Activated naive CD4-positive, alpha-beta T cell treated with anti-CD3 and anti-CD28 coated beads for 36 hours (primary cell): Measurements from ENCODE around the gene FBXO11. TPM values are rescaled to one million over a fixed set of nuclear protein-coding genes. Genes with fewer than 3 reads are reported as not detected.
"Not testable (repeated sequence)": the region's sequence is repeated elsewhere in the genome, so short reads cannot be mapped to it uniquely, and the experiment has no call there.

ENCODE experiments used
- CTCF ChIA-PET: fragments of 350-600 bp; sonication (Branson Sonifier 250); formaldehyde crosslinking; loops from one replicate; lab custom pipeline; 2021; ENCODE audit warnings: antibody characterized with exemption; lab: Charles Lee
- DNase-seq: peaks from one replicate; pipeline ENCODE4 v3.0.0-alpha.2; 2020
- H3K27ac Mint-ChIP-seq: one replicate; pipeline ENCODE4 v1.8.0; 2021; ENCODE audit warnings: mild to moderate bottlenecking, mixed read lengths
- H3K27me3 Mint-ChIP-seq: one replicate; pipeline ENCODE4 v1.8.0; 2021; ENCODE audit warnings: low read depth, mixed read lengths
- H3K36me3 Mint-ChIP-seq: one replicate; pipeline ENCODE4 v1.8.0; 2021; ENCODE audit warnings: low read depth, mixed read lengths
- H3K4me1 Mint-ChIP-seq: one replicate; pipeline ENCODE4 v1.8.0; 2021; ENCODE audit warnings: low read depth, mixed read lengths
- H3K4me3 Mint-ChIP-seq: one replicate; pipeline ENCODE4 v1.8.0; 2021; ENCODE audit warnings: mild to moderate bottlenecking, moderate library complexity, mixed read lengths
- H3K9me3 Mint-ChIP-seq: one replicate; pipeline ENCODE4 v1.8.0; 2021; ENCODE audit warnings: mixed read lengths
- intact Hi-C: fragments of 100-400 bp; cut with micrococcal nuclease; formaldehyde crosslinking; loops from one replicate; pipeline ENCODE4 v1.15.1; 2023
- total RNA-seq, 2 experiments: library from RNA; stranded (reverse); gene quantifications; one replicate each; pipeline ENCODE4 v1.2.3, GENCODE V29; 2021

FBXO11 gene
- total RNA-seq, 2 experiments from 2014 or later = 32.8 to 35.0 TPM

GRCh38 chr2:47867205-47867604 is 39.1 kb downstream of the FBXO11 start:
- Mint-ChIP-seq H3K36me3 (peaks cover 4% of the 10 kb centered on the region), H3K4me3 (no peak overlapping the region), H3K9me3 (no peaks in the 10 kb centered on the region), H3K27me3 (no peaks in the 10 kb centered on the region), H3K27ac (peak overlapping the region; percentile 75), H3K4me1 (peaks cover 85% of the 10 kb centered on the region)
- CTCF ChIA-PET = interaction anchor here (1.4 to 1.6 kb wide), 2 partner anchors 10 to 240 kb away, joined by 3 to 5 read pairs; no protein-coding TSS in a partner anchor
- peak; percentile 34 for DNase-seq
- intact Hi-C loops = no loop called here

GRCh38 chr2:47864566-47864965 is 41.7 kb downstream of the FBXO11 start:
- no peaks in the 10 kb centered on the region for H3K27me3 Mint-ChIP-seq
- H3K4me3 Mint-ChIP-seq = no peak overlapping the region
- peak overlapping the region; percentile 18 for H3K27ac Mint-ChIP-seq
- peaks cover 5% of the 10 kb centered on the region for H3K36me3 Mint-ChIP-seq
- DNase-seq = no peak
- CTCF ChIA-PET = no interaction called here
- H3K9me3 Mint-ChIP-seq = no peaks in the 10 kb centered on the region
- intact Hi-C loops = no loop called here
- H3K4me1 Mint-ChIP-seq = peaks cover 75% of the 10 kb centered on the region

GRCh38 chr2:47862949-47863348 is 43.3 kb downstream of the FBXO11 start:
- no peaks in the 10 kb centered on the region for H3K27me3 Mint-ChIP-seq

GRCh38 chr2:47853067-47853777 is 53.1 kb downstream of the FBXO11 start:
- H3K4me3 Mint-ChIP-seq, H3K27ac Mint-ChIP-seq, H3K36me3 Mint-ChIP-seq, DNase-seq, H3K27me3 Mint-ChIP-seq, H3K9me3 Mint-ChIP-seq, intact Hi-C loops: not testable (repeated sequence)
- CTCF ChIA-PET = interaction anchor here (0.5 to 0.9 kb wide), 5 partner anchors 15 to 282 kb away, joined by 3 to 4 read pairs (median 3); no protein-coding TSS in a partner anchor
- H3K4me1 Mint-ChIP-seq = peaks cover 49% of the 10 kb centered on the region

More at GRCh38 chr2:47862949-47863348, 43.3 kb downstream of the FBXO11 start:
- no peak for DNase-seq
- CTCF ChIA-PET = interaction anchor here (0.6 to 1.4 kb wide), 3 partner anchors 44 to 528 kb away, joined by 3 to 6 read pairs (median 3); no protein-coding TSS in a partner anchor
- no peak overlapping the region for H3K4me3 Mint-ChIP-seq
- H3K36me3 Mint-ChIP-seq = peaks cover 1% of the 10 kb centered on the region
- no peaks in the 10 kb centered on the region for H3K9me3 Mint-ChIP-seq
- H3K4me1 Mint-ChIP-seq = peaks cover 59% of the 10 kb centered on the region
- intact Hi-C loops = no loop called here
- H3K27ac Mint-ChIP-seq = no peak overlapping the region

DNA sequence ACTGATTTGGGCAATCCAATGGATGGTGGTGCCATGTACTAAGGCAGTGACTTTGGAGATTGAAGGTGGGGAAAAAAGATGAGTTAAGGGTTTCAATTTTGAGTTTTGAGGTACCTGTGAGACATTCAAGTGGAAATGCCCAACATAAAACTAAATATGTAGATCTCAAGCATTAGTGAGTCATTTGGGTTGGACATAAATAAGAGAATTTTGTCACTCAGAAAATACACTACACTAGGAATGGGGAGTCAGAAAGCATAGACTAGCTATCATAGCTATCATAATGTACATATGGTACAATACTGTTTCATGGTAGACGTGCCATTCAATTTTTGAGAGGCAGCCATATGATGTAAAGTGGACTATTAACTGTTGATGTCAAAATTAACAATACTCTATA is 56.1 kb downstream of the FBXO11 start:
- no peaks in the 10 kb centered on the region for H3K27me3 Mint-ChIP-seq

GRCh38 chr2:47849368-47849767 is 56.9 kb downstream of the FBXO11 start:
- Mint-ChIP-seq H3K27me3 (no peaks in the 10 kb centered on the region), H3K4me1 (peaks cover 43% of the 10 kb centered on the region), H3K36me3 (peaks cover 5% of the 10 kb centered on the region), H3K27ac (no peak overlapping the region), H3K4me3 (no peak overlapping the region), H3K9me3 (no peaks in the 10 kb centered on the region)
- intact Hi-C loops = no loop called here
- CTCF ChIA-PET = interaction anchor here (0.8 to 0.9 kb wide), 2 partner anchors 9 to 1880 kb away, joined by 3 to 4 read pairs; no protein-coding TSS in a partner anchor
- DNase-seq = no peak

More for the DNA sequence above, 56.1 kb downstream of the FBXO11 start:
- Mint-ChIP-seq H3K4me1 (peaks cover 36% of the 10 kb centered on the region), H3K4me3 (no peak overlapping the region), H3K9me3 (no peaks in the 10 kb centered on the region), H3K36me3 (peaks cover 5% of the 10 kb centered on the region), H3K27ac (no peak overlapping the region)
- intact Hi-C loops = no loop called here
- CTCF ChIA-PET = interaction anchor here (0.8 to 1.3 kb wide), 3 partner anchors 8 to 1880 kb away, joined by 3 to 5 read pairs (median 4); no protein-coding TSS in a partner anchor
- DNase-seq = no peak

GRCh38 chr2:47844162-47844561 is 62.1 kb downstream of the FBXO11 start:
- intact Hi-C loops = no loop called here
- H3K27ac Mint-ChIP-seq = peak overlapping the region; percentile 13
- H3K27me3 Mint-ChIP-seq = no peaks in the 10 kb centered on the region
- H3K4me1 Mint-ChIP-seq = peaks cover 39% of the 10 kb centered on the region
- no peak overlapping the region for H3K4me3 Mint-ChIP-seq
- no peaks in the 10 kb centered on the region for H3K9me3 Mint-ChIP-seq
- H3K36me3 Mint-ChIP-seq = peaks cover 11% of the 10 kb centered on the region
- CTCF ChIA-PET = interaction anchor here (1.2 kb wide), 1 partner anchor 263 kb away, joined by 3 read pairs; no protein-coding TSS in a partner anchor
- no peak for DNase-seq

DNA sequence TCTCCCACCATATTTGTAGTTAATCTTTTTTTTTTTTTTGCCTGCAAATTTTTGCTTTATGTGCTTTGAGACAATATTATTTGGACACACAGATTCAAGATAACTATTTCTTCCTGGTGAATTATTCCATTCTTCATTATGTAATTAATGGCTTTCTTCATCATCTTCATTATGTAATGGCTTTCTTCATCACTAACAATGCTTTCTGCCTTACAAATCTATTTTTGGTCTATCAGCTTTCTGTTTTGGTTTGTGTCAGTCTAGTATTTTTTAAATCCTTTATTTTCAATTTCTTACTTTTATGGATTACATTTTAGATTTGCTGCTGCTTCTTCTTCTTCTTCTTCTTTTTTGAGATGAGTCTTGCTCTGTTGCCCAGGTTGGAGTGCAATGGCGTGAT is 62.9 kb downstream of the FBXO11 start:
- no peak for DNase-seq
- no peak overlapping the region for H3K27ac Mint-ChIP-seq
- no peaks in the 10 kb centered on the region for H3K9me3 Mint-ChIP-seq
- H3K4me3 Mint-ChIP-seq = no peak overlapping the region
- H3K27me3 Mint-ChIP-seq = no peaks in the 10 kb centered on the region
- H3K4me1 Mint-ChIP-seq = peaks cover 39% of the 10 kb centered on the region
- intact Hi-C loops = no loop called here
- peaks cover 14% of the 10 kb centered on the region for H3K36me3 Mint-ChIP-seq
- CTCF ChIA-PET = interaction anchor here (0.6 to 2.5 kb wide), 3 partner anchors 14 to 481 kb away, joined by 3 to 14 read pairs (median 3); no protein-coding TSS in a partner anchor

- H3K4me3 Mint-ChIP-seq = no peak overlapping the region
- no peaks in the 10 kb centered on the region for H3K27me3 Mint-ChIP-seq
- intact Hi-C loops = no loop called here
- H3K4me1 Mint-ChIP-seq = peaks cover 39% of the 10 kb centered on the region
- H3K9me3 Mint-ChIP-seq = no peaks in the 10 kb centered on the region
- DNase-seq = no peak
- H3K36me3 Mint-ChIP-seq = peaks cover 12% of the 10 kb centered on the region
- peak overlapping the region; percentile 30 for H3K27ac Mint-ChIP-seq
- CTCF ChIA-PET = interaction anchor here (0.6 to 2.5 kb wide), 4 partner anchors 15 to 481 kb away, joined by 3 to 14 read pairs (median 4); no protein-coding TSS in a partner anchor
These were observed 63.5 kb downstream of the FBXO11 start for GRCh38 chr2:47842846-47843245.

- H3K36me3 Mint-ChIP-seq = peaks cover 23% of the 10 kb centered on the region
- no peaks in the 10 kb centered on the region for H3K9me3 Mint-ChIP-seq
- H3K4me3 Mint-ChIP-seq = no peak overlapping the region
- no peaks in the 10 kb centered on the region for H3K27me3 Mint-ChIP-seq
- CTCF ChIA-PET = interaction anchor here (0.6 kb wide), 1 partner anchor 14 kb away, joined by 3 read pairs; no protein-coding TSS in a partner anchor
- no peak overlapping the region for H3K27ac Mint-ChIP-seq
- no peak for DNase-seq
- intact Hi-C loops = no loop called here
- H3K4me1 Mint-ChIP-seq = peaks cover 22% of the 10 kb centered on the region
These were observed 67.6 kb downstream of the FBXO11 start for GRCh38 chr2:47838686-47839085.

DNA sequence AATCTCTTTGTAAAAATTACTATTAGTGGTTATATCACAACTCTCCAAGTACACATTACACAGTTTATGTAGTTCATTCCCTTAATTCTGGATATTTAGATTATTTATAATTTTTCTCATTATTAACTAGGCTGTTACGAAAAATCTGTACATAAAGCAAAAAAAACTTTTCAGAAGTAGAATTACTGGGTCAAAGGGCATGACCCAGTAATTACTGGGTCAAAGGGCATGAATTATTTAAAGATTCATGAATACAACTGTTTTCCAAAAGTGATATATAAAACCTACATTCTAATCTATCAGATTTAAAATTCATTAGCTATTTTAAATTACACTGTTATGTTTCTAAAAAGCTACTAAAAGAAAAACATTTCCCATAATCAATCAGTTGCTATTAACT is 68.0 kb downstream of the FBXO11 start:
- intact Hi-C loops = no loop called here
- CTCF ChIA-PET = interaction anchor here (0.6 kb wide), 1 partner anchor 14 kb away, joined by 3 read pairs; no protein-coding TSS in a partner anchor
- Mint-ChIP-seq H3K9me3 (no peaks in the 10 kb centered on the region), H3K4me3 (no peak overlapping the region), H3K36me3 (peaks cover 23% of the 10 kb centered on the region), H3K4me1 (peaks cover 18% of the 10 kb centered on the region), H3K27ac (no peak overlapping the region), H3K27me3 (no peaks in the 10 kb centered on the region)
- no peak for DNase-seq

GRCh38 chr2:47833516-47833968 is 72.8 kb downstream of the FBXO11 start:
- Mint-ChIP-seq H3K4me1 (peaks cover 2% of the 10 kb centered on the region), H3K27me3 (no peaks in the 10 kb centered on the region), H3K36me3 (peaks cover 25% of the 10 kb centered on the region), H3K4me3 (no peak overlapping the region), H3K9me3 (no peaks in the 10 kb centered on the region), H3K27ac (no peak overlapping the region)
- DNase-seq = no peak
- CTCF ChIA-PET = interaction anchor here (0.7 kb wide), 1 partner anchor 183 kb away, joined by 3 read pairs; no protein-coding TSS in a partner anchor
- intact Hi-C loops = no loop called here
